Coronary artery (tissue), 2 donors: ENCODE data around the gene BORCS6.

ENCODE experiments used
- DNase-seq: peaks from one replicate; pipeline ENCODE4 v3.0.0-alpha.2; 2017; ENCODE audit warnings: low spot score
- H3K27ac ChIP-seq, 2 donors: fragments of 200-600 bp; sonication (generic); one replicate each; pipeline ENCODE4 v1.5.1; 2016 to 2019
- H3K4me3 ChIP-seq: fragments of 200-600 bp; sonication (generic); 2 replicates; pipeline ENCODE4 v1.5.1; 2016; ENCODE audit warnings: mild to moderate bottlenecking, moderate library complexity
- TF ChIP-seq, protein P1 (sequence below): fragments of 200-600 bp; sonication (generic); IDR thresholded peaks from one replicate; pipeline ENCODE4 v1.5.1; 2019; ENCODE audit warnings: antibody characterized with exemption

BORCS6 gene

GRCh38 chr17:8138374-8138671 is 51.7 kb downstream of the BORCS6 start:
- peak overlapping the region; percentile 89 to 93 for H3K27ac ChIP-seq
- TF ChIP-seq, protein P1, sequence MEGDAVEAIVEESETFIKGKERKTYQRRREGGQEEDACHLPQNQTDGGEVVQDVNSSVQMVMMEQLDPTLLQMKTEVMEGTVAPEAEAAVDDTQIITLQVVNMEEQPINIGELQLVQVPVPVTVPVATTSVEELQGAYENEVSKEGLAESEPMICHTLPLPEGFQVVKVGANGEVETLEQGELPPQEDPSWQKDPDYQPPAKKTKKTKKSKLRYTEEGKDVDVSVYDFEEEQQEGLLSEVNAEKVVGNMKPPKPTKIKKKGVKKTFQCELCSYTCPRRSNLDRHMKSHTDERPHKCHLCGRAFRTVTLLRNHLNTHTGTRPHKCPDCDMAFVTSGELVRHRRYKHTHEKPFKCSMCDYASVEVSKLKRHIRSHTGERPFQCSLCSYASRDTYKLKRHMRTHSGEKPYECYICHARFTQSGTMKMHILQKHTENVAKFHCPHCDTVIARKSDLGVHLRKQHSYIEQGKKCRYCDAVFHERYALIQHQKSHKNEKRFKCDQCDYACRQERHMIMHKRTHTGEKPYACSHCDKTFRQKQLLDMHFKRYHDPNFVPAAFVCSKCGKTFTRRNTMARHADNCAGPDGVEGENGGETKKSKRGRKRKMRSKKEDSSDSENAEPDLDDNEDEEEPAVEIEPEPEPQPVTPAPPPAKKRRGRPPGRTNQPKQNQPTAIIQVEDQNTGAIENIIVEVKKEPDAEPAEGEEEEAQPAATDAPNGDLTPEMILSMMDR, result no peak
- peak overlapping the region; percentile 56 for H3K4me3 ChIP-seq
- DNase-seq, result no peak
